AG10803 (cell line): ENCODE measurements around the gene MEP1B.

Experiments
- DNase-seq: peaks from one replicate; pipeline ENCODE4 v3.0.0; 2010; ENCODE audit warnings: low read depth
- H3K4me3 ChIP-seq: 2 replicates; pipeline ENCODE4 v1.5.1; 2011; ENCODE audit warnings: mild to moderate bottlenecking, low read length, control low read depth
- CTCF ChIP-seq: conservative IDR thresholded peaks from 2 replicates; pipeline ENCODE4 v1.5.1; 2011; ENCODE audit warnings: mild to moderate bottlenecking, low read length, control low read depth, inconsistent platforms

Gene MEP1B

DNA sequence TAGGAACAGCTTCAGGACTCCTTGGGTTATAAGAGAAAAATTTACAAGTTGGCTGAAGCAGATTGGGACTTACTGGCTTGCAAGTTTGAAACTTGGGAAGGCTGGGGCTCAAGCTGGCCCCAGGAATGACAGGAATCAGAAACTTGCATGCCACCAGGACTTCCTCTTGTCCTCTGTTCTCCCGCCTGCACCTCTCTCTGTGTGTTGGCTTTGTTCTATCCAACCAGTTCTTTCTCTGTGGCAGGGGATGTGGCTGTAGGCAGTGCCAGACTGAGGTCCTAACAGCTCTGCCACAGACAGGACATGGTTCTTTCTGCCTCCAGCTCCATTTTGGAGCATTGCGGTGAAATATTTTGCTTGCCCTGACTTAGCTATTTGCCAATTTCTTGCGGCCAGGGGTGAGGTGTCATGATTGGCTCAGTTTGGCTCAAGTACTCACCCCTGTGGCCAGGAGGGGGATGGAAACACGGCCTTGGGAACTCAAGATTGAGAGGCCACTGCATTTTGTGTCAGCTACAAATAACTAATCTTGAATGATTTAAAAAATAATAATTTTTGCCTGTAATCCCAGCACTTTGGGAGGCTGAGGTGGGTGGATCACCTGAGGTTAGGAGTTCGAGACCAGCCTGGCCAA is 48.9 kb downstream of the MEP1B start:
- no peak overlapping the region for H3K4me3 ChIP-seq

GRCh38 chr18:32242395-32242794 is 52.6 kb downstream of the MEP1B start:
- DNase-seq: no peak
- no peak for TF ChIP-seq CTCF
- no peak overlapping the region for H3K4me3 ChIP-seq

More for the DNA sequence above, 48.9 kb downstream of the MEP1B start:
- no peak for TF ChIP-seq CTCF
- no peak for DNase-seq

- DNase-seq: no peak
- no peak overlapping the region for H3K4me3 ChIP-seq
- TF ChIP-seq CTCF: no peak
Measured at GRCh38 chr18:32243358-32243757, 53.5 kb downstream of the MEP1B start.

DNA sequence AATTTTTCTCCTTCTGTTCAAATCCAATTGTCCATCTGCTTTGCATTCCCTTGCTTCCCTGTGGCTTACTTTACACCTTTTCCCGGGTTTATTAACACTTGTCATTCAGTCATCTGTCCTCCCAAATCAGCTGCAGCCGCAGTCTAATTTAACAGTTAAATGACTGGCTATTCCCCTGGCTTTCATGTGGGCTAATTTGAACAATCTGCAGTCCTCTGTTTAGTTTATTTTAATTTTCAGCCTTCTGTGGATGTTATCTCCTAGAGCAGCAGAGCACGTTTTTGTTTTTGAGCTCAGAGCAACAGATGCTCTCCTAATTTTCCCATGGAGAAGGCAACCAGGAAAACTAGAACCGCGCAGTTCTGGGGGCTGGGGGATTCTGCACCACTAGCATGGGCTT is 55.0 kb downstream of the MEP1B start:
- no peak for TF ChIP-seq CTCF
- H3K4me3 ChIP-seq: no peak overlapping the region
- DNase-seq: no peak

- no peak for DNase-seq
- TF ChIP-seq CTCF: no peak
- H3K4me3 ChIP-seq: no peak overlapping the region
Measured at GRCh38 chr18:32249147-32249929, 59.5 kb downstream of the MEP1B start.

GRCh38 chr18:32251466-32251865 is 61.6 kb downstream of the MEP1B start:
- no peak overlapping the region for H3K4me3 ChIP-seq
- no peak for TF ChIP-seq CTCF
- DNase-seq: no peak

DNA sequence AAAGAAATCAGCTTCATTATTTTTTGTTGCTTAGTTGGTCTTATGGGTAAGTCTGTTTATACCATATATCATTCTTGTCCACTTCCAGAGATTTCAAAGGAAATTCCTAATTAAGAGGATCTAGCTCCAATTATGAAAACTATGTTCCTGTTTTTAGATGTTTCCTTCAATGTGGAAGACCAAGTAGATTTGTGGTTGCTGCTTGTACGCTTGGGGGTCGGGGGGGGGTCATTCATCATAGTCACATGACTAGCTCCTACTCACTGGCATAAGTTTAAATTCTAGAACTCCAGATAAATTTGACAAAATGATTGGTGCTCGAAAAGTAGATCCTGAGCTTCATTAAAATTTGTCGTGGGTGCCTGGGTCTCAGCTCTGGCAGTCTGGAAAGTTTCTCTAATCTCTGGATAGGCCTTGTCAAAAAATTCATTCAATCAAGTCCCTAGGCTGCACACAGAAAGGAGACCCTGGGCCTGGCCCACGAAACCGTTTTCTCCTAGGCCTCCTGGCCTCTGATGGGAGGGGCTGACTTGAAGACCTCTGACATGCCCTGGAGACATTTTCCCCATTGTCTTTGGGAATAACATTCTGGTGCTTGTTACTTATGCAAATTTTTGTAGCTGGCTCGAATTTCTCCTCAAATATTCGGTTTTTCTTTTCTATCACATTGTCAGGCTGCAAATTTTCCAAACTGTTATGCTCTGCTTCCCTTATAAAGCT is 62.5 kb downstream of the MEP1B start:
- no peak for TF ChIP-seq CTCF
- DNase-seq: no peak
- no peak overlapping the region for H3K4me3 ChIP-seq
